HEK293 (cell line): Measurements from ENCODE around the gene PHACTR1.

Experiments
- CTCF ChIA-PET: fragments of 350-600 bp; formaldehyde crosslinking; extraction: SDS; loops from one replicate; lab custom pipeline; 2021; ENCODE audit warnings: antibody characterized with exemption; lab: Yijun Ruan, JAX
- POLR2A ChIA-PET: fragments of 300-600 bp; formaldehyde crosslinking; extraction: SDS; loops from one replicate; lab custom pipeline; 2020; ENCODE audit warnings: antibody characterized with exemption, inconsistent platforms; lab: Yijun Ruan, JAX
- H3K27ac ChIP-seq: fragments of 200-500 bp; sonication (Bioruptor generic); 2 replicates; pipeline ENCODE4 v1.5.1; 2014; ENCODE audit warnings: low read depth, low read length, control low read depth, inconsistent platforms; ENCODE audit errors: extremely low read depth
- H3K36me3 ChIP-seq, 2 experiments: fragments of 200-500 bp in 1 of 2; sonication (Bioruptor generic) in 1 of 2; 1 replicate in 1 of 2; 2 replicates in 1 of 2; pipeline ENCODE4 v1.5.1; 2014 to 2017; ENCODE audit warnings: inconsistent platforms in 2 of 2, low read length in 2 of 2; ENCODE audit not compliant: control insufficient read depth in 2 of 2, insufficient read depth in 1 of 2
- H3K4me1 ChIP-seq: fragments of 200-500 bp; sonication (Bioruptor generic); 2 replicates; pipeline ENCODE4 v1.5.1; 2014; ENCODE audit warnings: mild to moderate bottlenecking, low read length, inconsistent platforms; ENCODE audit not compliant: control insufficient read depth, insufficient read depth
- H3K4me3 ChIP-seq: 2 replicates; pipeline ENCODE4 v1.5.1; 2011; ENCODE audit warnings: low read depth, mild to moderate bottlenecking, control low read depth, low read length, moderate library complexity
- H3K9me3 ChIP-seq: fragments of 200-500 bp; sonication (Bioruptor generic); 2 replicates; pipeline ENCODE4 v1.5.1; 2014; ENCODE audit warnings: low read depth, low read length, inconsistent platforms; ENCODE audit not compliant: control insufficient read depth, insufficient read depth
- ATF2 ChIP-seq: fragments of 450-650 bp; formaldehyde crosslinking; IDR thresholded peaks from 2 replicates; pipeline ENCODE4 v1.5.1; 2016; ENCODE audit warnings: missing biosample characterization, missing genetic modification characterization, low read depth
- BCL11A ChIP-seq: fragments of 450-650 bp; formaldehyde crosslinking; IDR thresholded peaks from 2 replicates; pipeline ENCODE4 v1.5.1; 2016; ENCODE audit warnings: low read depth, missing biosample characterization, missing genetic modification characterization
- FEZF1 ChIP-seq: fragments of 450-650 bp; formaldehyde crosslinking; IDR thresholded peaks from 2 replicates; pipeline ENCODE4 v1.5.1; 2016; ENCODE audit warnings: missing biosample characterization, missing genetic modification characterization
- GLIS1 ChIP-seq: fragments of 450-650 bp; formaldehyde crosslinking; IDR thresholded peaks from 2 replicates; pipeline ENCODE4 v1.5.1; 2016; ENCODE audit warnings: missing biosample characterization, missing genetic modification characterization
- KLF10 ChIP-seq: fragments of 450-650 bp; IDR thresholded peaks from 2 replicates; pipeline ENCODE4 v1.5.1; 2018; ENCODE audit warnings: missing biosample characterization, mild to moderate bottlenecking, missing genetic modification characterization
- KLF8 ChIP-seq: fragments of 450-650 bp; formaldehyde crosslinking; IDR thresholded peaks from 2 replicates; pipeline ENCODE4 v1.5.1; 2016; ENCODE audit warnings: missing biosample characterization, missing genetic modification characterization
- PRDM1 ChIP-seq: fragments of 450-650 bp; formaldehyde crosslinking; IDR thresholded peaks from 2 replicates; pipeline ENCODE4; 2016; ENCODE audit warnings: missing biosample characterization, missing genetic modification characterization
- PRDM6 ChIP-seq: fragments of 450-650 bp; formaldehyde crosslinking; IDR thresholded peaks from 2 replicates; pipeline ENCODE4 v1.5.1; 2017; ENCODE audit warnings: missing biosample characterization, missing genetic modification characterization
- SALL2 ChIP-seq: fragments of 450-650 bp; formaldehyde crosslinking; IDR thresholded peaks from 2 replicates; pipeline ENCODE4 v1.5.0; 2017; ENCODE audit warnings: missing biosample characterization, mild to moderate bottlenecking, missing genetic modification characterization, borderline replicate concordance
- ZBTB1 ChIP-seq: fragments of 450-650 bp; formaldehyde crosslinking; IDR thresholded peaks from 2 replicates; pipeline ENCODE4 v1.5.1; 2016; ENCODE audit warnings: missing biosample characterization, missing genetic modification characterization
- ZBTB21 ChIP-seq: fragments of 450-650 bp; formaldehyde crosslinking; IDR thresholded peaks from 2 replicates; pipeline ENCODE4 v1.5.1; 2017; ENCODE audit warnings: missing biosample characterization, missing genetic modification characterization
- ZBTB8A ChIP-seq: fragments of 450-650 bp; formaldehyde crosslinking; IDR thresholded peaks from 2 replicates; pipeline ENCODE4 v1.5.1; 2016; ENCODE audit warnings: missing biosample characterization, missing genetic modification characterization
- ZNF155 ChIP-seq: fragments of 450-650 bp; formaldehyde crosslinking; IDR thresholded peaks from 2 replicates; pipeline ENCODE4 v1.5.1; 2016; ENCODE audit warnings: missing biosample characterization, missing genetic modification characterization
- ZNF2 ChIP-seq: fragments of 450-650 bp; formaldehyde crosslinking; IDR thresholded peaks from 2 replicates; pipeline ENCODE4 v1.5.1; 2016; ENCODE audit warnings: missing biosample characterization, missing genetic modification characterization
- ZNF530 ChIP-seq: fragments of 450-650 bp; formaldehyde crosslinking; IDR thresholded peaks from 2 replicates; pipeline ENCODE4 v1.5.1; 2016; ENCODE audit warnings: low read depth, missing biosample characterization, missing genetic modification characterization
- ZNF549 ChIP-seq: fragments of 450-650 bp; IDR thresholded peaks from 2 replicates; pipeline ENCODE4 v1.5.1; 2018; ENCODE audit warnings: missing biosample characterization, missing genetic modification characterization, mild to moderate bottlenecking, inconsistent platforms, moderate library complexity
- ZNF561 ChIP-seq: fragments of 450-650 bp; IDR thresholded peaks from 2 replicates; pipeline ENCODE4 v1.5.1; 2018; ENCODE audit warnings: missing biosample characterization, missing genetic modification characterization, borderline replicate concordance
- ZNF623 ChIP-seq: fragments of 450-650 bp; formaldehyde crosslinking; IDR thresholded peaks from 2 replicates; pipeline ENCODE4 v1.5.1; 2016; ENCODE audit warnings: missing biosample characterization, missing genetic modification characterization
- ZNF747 ChIP-seq: fragments of 450-650 bp; formaldehyde crosslinking; IDR thresholded peaks from 2 replicates; pipeline ENCODE4 v1.5.1; 2016; ENCODE audit warnings: missing biosample characterization, missing genetic modification characterization
- ZNF830 ChIP-seq: fragments of 450-650 bp; IDR thresholded peaks from 2 replicates; pipeline ENCODE4 v1.5.0; 2018; ENCODE audit warnings: missing biosample characterization, missing genetic modification characterization, low read depth, mild to moderate bottlenecking, moderate library complexity
- TF ChIP-seq, protein P1 (sequence below): fragments of 450-650 bp; formaldehyde crosslinking; IDR thresholded peaks from 2 replicates; pipeline ENCODE4; 2016; ENCODE audit warnings: missing biosample characterization, missing genetic modification characterization
- TF ChIP-seq, protein P2 (sequence below): fragments of 450-650 bp; formaldehyde crosslinking; IDR thresholded peaks from 2 replicates; pipeline ENCODE4 v1.5.1; 2017; ENCODE audit warnings: missing biosample characterization, missing genetic modification characterization
- TF ChIP-seq, protein P3 (sequence below): fragments of 450-650 bp; formaldehyde crosslinking; IDR thresholded peaks from 2 replicates; pipeline ENCODE4 v1.5.1; 2016; ENCODE audit warnings: missing biosample characterization, missing genetic modification characterization, borderline replicate concordance
- TF ChIP-seq, protein P4 (sequence below): fragments of 450-650 bp; formaldehyde crosslinking; IDR thresholded peaks from 2 replicates; pipeline ENCODE4 v1.5.1; 2016; ENCODE audit warnings: missing biosample characterization, missing genetic modification characterization, borderline replicate concordance
- TF ChIP-seq, protein P5 (sequence below): fragments of 450-650 bp; formaldehyde crosslinking; IDR thresholded peaks from 2 replicates; pipeline ENCODE4 v1.5.1; 2016; ENCODE audit warnings: missing biosample characterization, missing genetic modification characterization

The PHACTR1 gene

DNA sequence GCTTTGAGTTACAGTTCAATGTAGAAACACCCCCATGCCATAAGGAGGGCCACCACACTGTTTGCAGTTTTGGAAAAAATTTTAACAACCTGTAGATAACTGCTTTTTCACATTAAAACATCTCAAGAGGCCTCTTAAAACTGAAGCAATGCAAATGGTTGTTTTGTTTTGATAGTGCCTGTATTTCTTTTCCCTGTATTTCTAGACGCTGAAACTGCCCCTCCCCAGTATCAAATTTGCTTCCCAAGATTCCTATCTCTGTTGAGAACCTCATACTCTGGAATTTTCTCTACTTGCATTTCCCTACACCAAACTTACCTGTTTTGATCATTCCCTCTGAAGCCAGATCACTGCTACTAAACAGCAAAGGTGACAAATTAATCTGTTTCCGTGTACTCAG is 98.5 kb downstream of the PHACTR1 start:
- Histone ChIP-seq H3K9me3 (no peaks in the 10 kb centered on the region), H3K27ac (no peak overlapping the region; the same call in 1 of the 2 replicates), H3K36me3 (no peaks in the 10 kb centered on the region), H3K4me1 (peaks cover 23% of the 10 kb centered on the region), H3K4me3 (no peak overlapping the region)
- POLR2A ChIA-PET: no interaction called here
- CTCF ChIA-PET: interaction anchor here (0.6 to 0.7 kb wide), 3 partner anchors 15 to 76 kb away, joined by 3 read pairs; no protein-coding TSS in a partner anchor
- TF ChIP-seq, protein P1, sequence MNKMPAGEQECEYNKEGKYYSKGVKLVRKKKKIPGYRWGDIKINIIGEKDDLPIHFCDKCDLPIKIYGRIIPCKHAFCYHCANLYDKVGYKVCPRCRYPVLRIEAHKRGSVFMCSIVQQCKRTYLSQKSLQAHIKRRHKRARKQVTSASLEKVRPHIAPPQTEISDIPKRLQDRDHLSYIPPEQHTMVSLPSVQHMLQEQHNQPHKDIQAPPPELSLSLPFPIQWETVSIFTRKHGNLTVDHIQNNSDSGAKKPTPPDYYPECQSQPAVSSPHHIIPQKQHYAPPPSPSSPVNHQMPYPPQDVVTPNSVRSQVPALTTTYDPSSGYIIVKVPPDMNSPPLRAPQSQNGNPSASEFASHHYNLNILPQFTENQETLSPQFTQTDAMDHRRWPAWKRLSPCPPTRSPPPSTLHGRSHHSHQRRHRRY (tag by site-specific recombination): no peak
- TF ChIP-seq, protein P2, sequence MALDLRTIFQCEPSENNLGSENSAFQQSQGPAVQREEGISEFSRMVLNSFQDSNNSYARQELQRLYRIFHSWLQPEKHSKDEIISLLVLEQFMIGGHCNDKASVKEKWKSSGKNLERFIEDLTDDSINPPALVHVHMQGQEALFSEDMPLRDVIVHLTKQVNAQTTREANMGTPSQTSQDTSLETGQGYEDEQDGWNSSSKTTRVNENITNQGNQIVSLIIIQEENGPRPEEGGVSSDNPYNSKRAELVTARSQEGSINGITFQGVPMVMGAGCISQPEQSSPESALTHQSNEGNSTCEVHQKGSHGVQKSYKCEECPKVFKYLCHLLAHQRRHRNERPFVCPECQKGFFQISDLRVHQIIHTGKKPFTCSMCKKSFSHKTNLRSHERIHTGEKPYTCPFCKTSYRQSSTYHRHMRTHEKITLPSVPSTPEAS (tag by site-specific recombination): no peak
- TF ChIP-seq PRDM6 (tag by site-specific recombination): peak; percentile 82
- no peak for TF ChIP-seq KLF10
- TF ChIP-seq, protein P3, sequence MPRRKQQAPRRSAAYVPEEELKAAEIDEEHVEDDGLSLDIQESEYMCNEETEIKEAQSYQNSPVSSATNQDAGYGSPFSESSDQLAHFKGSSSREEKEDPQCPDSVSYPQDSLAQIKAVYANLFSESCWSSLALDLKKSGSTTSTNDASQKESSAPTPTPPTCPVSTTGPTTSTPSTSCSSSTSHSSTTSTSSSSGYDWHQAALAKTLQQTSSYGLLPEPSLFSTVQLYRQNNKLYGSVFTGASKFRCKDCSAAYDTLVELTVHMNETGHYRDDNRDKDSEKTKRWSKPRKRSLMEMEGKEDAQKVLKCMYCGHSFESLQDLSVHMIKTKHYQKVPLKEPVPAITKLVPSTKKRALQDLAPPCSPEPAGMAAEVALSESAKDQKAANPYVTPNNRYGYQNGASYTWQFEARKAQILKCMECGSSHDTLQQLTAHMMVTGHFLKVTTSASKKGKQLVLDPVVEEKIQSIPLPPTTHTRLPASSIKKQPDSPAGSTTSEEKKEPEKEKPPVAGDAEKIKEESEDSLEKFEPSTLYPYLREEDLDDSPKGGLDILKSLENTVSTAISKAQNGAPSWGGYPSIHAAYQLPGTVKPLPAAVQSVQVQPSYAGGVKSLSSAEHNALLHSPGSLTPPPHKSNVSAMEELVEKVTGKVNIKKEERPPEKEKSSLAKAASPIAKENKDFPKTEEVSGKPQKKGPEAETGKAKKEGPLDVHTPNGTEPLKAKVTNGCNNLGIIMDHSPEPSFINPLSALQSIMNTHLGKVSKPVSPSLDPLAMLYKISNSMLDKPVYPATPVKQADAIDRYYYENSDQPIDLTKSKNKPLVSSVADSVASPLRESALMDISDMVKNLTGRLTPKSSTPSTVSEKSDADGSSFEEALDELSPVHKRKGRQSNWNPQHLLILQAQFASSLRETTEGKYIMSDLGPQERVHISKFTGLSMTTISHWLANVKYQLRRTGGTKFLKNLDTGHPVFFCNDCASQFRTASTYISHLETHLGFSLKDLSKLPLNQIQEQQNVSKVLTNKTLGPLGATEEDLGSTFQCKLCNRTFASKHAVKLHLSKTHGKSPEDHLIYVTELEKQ: no peak
- TF ChIP-seq ATF2 (tag by site-specific recombination): no peak
- no peak for TF ChIP-seq ZNF561 (tag by site-specific recombination)
- no peak for TF ChIP-seq ZNF747 (tag by site-specific recombination)
- TF ChIP-seq FEZF1 (tag by site-specific recombination): peak; percentile 16; the same call in 1 of the 2 replicates
- no peak for TF ChIP-seq ZBTB21
- TF ChIP-seq ZNF623: no peak
- no peak for TF ChIP-seq ZNF830 (tag by site-specific recombination)
- TF ChIP-seq ZNF530 (tag by site-specific recombination): no peak
- 0 out of 2 replicates have a peak, but pooled peaks have one; percentile 25 for TF ChIP-seq KLF8 (tag by site-specific recombination)
- no peak for TF ChIP-seq ZBTB8A (tag by site-specific recombination)
- no peak for TF ChIP-seq ZBTB1 (tag by site-specific recombination)
- no peak for TF ChIP-seq ZNF155 (tag by site-specific recombination)
- no peak for TF ChIP-seq ZNF2 (tag by site-specific recombination)
- TF ChIP-seq, protein P4, sequence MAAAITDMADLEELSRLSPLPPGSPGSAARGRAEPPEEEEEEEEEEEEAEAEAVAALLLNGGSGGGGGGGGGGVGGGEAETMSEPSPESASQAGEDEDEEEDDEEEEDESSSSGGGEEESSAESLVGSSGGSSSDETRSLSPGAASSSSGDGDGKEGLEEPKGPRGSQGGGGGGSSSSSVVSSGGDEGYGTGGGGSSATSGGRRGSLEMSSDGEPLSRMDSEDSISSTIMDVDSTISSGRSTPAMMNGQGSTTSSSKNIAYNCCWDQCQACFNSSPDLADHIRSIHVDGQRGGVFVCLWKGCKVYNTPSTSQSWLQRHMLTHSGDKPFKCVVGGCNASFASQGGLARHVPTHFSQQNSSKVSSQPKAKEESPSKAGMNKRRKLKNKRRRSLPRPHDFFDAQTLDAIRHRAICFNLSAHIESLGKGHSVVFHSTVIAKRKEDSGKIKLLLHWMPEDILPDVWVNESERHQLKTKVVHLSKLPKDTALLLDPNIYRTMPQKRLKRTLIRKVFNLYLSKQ (tag by site-specific recombination): no peak
- TF ChIP-seq PRDM1 (tag by site-specific recombination): no peak
- no peak for TF ChIP-seq BCL11A (tag by site-specific recombination)
- TF ChIP-seq, protein P5, sequence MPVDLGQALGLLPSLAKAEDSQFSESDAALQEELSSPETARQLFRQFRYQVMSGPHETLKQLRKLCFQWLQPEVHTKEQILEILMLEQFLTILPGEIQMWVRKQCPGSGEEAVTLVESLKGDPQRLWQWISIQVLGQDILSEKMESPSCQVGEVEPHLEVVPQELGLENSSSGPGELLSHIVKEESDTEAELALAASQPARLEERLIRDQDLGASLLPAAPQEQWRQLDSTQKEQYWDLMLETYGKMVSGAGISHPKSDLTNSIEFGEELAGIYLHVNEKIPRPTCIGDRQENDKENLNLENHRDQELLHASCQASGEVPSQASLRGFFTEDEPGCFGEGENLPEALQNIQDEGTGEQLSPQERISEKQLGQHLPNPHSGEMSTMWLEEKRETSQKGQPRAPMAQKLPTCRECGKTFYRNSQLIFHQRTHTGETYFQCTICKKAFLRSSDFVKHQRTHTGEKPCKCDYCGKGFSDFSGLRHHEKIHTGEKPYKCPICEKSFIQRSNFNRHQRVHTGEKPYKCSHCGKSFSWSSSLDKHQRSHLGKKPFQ: no peak
- no peak for TF ChIP-seq SALL2 (tag by site-specific recombination)
- no peak for TF ChIP-seq ZNF549 (tag by site-specific recombination)
- peak; percentile 39 for TF ChIP-seq GLIS1 (tag by site-specific recombination)
